ENCODE measurements around the gene NFIB.

NFIB gene

DNA sequence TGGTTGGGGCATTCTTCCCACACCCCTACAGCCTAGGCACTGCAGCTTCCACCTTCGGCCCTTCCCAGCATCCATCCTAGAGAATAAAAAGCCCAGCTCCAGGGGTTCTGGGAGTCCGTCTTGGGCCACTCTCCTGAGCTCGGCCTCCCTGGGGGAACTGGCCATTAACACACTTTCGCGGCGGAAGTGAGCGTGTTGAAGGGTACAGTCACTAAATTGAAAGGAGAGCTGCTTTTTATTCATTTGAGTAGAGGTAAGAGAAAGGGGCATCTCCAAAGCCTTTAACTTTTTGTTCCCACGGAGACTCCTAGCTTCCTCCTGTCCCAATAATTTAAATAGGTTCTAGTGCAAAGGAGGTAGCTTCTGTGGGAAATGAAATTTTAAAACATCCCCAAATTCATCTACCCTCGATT lies 31.0 kb upstream of the NFIB start:
- DNase-seq (ENCODE audit: low read depth): no peak

DNA sequence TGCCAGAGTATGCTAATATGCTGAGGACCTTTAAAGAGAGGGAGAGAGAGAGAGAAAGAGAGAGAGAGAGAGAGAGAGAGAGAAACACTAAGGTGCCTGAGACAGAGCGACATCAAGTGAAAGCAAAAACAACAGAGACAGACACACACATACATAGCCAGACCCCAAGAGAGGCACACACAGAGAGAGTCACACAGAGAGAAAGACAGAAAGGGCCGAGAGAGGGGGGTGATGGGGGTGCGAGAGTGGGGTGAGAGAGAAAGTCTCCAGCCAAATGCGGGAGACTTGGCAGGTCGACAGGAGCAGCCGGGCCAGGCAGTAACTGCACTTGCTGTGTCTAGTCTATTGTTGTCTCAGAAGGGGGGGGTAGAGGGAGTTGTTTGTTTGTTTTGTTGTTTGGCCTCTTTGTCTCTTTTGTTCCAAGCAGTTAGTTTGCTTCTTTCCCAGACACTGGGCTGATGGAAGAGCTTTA lies 30.1 kb upstream of the NFIB start:
- no peak for DNase-seq (ENCODE audit: low read depth)

DNA sequence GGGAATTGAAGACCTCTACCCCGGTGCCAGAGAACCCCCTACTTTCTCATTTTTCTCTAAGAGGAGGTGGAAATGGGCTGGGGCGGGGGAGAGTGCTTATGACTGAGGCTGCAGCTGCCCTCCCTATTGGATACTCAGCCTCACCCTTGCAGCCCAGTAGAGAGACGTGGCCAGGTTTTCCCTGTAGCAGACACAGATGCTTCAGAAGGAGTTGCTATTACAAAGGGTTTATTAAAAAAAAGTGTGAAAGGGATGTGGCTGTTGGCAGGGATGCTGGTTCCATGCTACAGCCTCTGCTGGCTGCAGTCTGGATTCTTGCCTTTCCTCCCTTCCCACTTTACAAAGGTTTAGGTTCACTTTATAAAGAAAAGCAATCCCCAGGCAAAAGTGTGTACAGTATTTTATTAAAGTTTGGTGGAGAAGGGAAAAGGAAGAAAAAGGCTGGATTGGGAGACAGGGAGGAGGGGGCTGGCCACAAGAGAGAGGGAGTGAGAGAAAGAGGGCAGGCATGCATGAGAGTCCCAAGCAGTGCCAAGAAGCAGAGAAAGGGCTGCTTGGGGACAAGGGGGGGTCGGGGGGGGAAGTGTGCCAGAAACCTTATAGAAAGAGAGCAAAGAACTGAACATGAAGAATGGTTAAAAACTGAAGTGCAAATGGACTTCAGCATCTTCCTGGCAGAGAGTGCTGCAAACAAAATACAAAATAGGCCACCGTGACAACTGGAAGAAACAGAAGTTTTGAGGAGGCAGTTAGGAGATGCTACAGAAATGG lies 29.5 kb upstream of the NFIB start:
- no peak for DNase-seq (ENCODE audit: low read depth)

DNA sequence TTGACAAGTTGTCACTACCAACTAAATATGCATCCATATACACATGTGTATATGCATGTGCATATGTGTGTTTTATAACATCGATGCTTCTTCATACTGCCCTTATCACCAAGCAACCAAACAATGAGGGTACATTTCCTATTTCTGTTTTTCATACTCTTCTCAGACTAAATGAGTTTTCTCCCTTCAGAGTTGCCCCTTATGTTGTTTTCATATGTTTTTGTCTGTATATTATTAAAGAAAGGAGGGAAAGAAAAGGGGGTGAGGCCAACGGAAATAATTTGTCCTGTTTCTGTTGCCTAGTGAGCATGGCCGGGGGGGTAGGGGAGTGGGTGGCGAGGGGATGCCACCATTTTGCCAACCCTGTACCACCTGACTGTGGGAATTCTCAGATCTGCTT lies 28.8 kb upstream of the NFIB start:
- no peak for DNase-seq (ENCODE audit: low read depth)

DNA sequence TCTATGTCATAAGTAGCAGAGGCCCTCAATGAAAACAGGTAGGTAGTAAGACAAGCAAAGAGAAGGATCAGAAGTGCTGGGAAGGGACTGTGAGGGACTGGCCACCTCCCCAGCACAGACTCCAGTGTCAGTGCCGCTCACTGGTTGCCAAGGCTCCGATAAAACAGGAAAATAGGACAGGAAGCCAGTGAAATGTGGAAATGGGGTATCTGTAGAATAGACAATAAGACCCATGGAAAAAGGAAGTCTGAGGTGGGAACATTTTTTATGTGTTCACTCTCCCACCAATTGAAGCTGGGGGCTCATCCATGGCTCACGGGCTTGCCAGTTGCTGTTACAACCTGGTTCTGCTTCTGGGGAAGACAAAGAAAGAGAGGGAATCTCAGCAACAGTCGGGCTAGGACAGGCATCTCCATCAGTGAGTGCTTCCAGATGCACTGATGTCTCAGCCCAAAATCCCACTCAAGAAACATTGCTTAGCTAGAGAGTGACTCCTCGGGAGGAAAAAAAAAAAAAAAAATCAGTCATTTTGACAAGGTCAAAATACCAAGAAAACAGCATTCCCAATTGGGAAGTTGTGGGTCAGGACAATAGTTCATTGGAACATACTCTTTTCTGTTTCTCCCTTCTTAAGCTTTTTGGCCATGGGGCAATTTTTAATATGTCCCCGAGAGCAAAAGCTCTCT lies 27.6 kb upstream of the NFIB start:
- DNase-seq (ENCODE audit: low read depth): no peak

DNA sequence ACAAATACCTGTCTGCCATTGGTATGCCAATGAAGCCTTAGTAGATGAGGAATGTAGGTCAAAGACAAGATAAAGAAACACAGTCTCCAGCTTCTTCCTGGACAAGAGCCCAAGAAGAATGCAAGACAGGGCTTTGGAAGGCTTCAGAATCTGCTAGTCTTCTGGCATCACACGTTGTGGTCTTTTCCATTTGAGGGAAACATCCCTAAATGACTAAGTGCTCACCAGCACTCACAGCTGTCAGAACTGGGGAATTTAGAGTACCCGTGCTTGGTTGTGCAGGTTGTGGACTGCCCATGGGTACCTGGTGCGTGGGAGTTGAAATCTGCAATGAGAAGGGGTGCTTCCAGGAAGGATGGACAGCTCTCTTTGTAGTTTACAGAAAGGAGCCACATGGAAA lies 27.1 kb upstream of the NFIB start:
- DNase-seq (ENCODE audit: low read depth): no peak

DNA sequence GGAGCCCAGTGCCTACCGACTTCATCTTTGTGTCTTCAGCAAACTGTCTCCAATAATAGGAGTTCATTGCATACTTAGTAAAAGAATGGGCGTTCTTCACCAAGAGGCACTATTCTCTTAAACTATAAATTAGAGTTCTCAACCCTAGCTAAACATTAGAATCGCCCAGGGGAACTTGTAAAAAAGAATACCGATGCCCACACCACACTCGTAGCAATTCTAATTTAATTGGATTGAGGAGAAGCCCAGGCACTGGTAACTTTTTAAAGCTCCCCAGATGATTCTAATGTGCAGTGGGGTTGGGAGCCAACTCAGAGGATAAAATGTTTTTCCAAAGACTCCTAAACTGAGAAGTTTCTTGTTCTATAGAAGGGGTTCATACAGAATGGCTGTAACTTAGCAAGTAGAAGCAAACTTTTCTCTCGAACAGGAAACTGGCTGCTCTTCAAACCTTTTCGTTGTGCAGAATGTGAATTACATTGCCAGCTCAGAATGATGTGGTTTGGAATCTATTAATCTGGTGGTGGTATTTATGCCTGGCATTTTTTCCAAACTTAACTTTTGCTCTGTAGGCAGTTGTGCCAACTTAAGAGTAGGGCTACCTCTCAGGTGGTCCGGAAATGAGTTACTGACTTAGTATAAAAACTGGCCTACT lies 26.4 kb upstream of the NFIB start:
- no peak for DNase-seq (ENCODE audit: low read depth)

DNA sequence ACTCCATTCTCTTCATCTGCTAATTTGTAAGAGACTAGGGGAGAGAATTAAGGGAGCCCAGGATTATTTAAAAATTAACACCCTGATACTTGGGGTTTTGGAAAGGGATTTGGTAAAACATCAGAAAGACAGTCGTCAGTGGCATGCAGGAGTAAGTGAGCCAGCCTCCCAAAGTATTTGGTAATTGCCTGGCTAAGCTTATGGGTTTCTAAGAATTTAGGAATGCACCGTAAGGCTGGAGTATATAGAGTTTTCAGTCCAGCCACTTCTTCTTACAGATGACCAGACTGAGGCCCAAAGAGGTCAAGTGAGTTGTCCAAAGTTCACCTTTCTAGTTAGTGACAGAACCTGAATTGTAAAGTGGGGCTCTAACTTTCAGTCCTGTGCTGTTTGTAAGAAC lies 25.8 kb upstream of the NFIB start:
- no peak for DNase-seq (ENCODE audit: low read depth)

DNA sequence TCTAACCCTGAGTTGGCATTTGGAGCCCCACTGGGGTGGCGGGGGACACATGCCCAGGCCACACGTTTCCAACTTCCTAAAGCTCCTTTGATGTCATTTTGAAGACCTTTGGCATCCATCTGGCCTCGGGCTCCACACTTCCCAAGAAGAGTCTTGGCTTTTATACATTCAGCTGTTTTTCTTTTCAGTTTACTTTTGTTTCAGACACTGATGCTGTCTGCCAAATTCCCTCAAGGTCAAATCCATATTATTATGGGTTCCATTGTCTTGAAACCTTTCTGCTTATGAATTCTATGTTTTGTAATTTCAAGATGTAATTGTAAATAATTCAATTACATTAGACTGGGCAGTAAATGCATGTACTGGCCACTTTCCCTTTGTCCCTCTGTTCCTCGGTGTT lies 23.7 kb upstream of the NFIB start:
- no peak for DNase-seq (ENCODE audit: low read depth)

DNA sequence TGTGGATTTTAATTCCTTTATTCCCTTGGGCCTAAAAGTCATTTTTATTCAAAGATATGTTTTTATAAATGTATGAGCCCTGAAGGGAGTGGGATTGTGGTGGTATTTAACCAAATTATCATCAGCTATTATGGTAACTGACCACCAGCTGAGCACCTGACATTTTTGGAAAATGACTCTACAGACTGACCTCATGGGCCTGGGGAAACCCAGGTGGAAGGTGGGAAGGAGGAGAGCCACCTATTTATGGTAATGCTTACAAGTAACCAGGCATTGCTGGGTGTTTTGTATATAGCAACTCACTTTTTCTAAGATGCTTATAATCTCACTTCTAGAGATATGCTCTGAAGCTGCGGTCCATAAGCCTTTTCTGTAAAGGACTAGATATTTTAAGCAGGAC lies 22.3 kb upstream of the NFIB start:
- DNase-seq (ENCODE audit: low read depth): no peak

DNA sequence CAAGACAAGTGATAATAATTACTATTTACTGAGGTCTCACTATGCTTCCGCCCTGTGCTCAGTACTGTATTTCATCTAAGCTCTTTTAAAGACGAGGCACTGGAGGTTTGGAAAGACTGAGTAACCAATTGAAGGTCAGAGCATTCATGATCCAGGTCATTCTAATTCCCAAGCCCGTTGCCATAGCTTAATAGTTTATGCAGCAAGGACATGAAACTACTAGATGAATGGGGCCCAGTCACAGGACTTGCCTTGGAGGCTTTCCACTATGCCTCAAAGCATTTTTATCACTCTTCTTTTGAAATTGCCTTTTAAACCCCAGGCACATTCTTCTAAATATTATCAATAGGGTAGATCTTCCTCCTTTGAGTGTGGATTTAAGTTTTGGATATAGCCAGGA lies 17.2 kb upstream of the NFIB start:
- no peak for DNase-seq (ENCODE audit: low read depth)

DNA sequence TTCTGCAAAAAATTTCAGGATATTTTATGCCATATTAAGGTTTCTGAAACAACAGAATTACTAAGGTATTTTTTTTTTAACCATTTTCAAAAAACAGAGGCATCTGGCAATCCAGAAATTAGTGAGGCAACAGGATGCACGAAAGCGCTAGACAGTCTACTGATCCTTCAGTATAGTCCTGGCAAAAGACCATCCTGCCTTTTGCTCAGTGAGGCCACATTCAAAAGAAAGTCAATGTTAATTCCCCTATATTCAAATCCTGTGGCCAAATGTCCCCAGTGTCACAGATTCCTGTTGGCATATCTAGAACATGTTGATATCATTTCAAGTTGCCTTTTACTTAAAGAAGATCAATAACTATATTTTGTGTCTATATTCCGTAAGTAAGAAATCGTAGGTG lies 13.1 kb upstream of the NFIB start:
- DNase-seq (ENCODE audit: low read depth): no peak

DNA sequence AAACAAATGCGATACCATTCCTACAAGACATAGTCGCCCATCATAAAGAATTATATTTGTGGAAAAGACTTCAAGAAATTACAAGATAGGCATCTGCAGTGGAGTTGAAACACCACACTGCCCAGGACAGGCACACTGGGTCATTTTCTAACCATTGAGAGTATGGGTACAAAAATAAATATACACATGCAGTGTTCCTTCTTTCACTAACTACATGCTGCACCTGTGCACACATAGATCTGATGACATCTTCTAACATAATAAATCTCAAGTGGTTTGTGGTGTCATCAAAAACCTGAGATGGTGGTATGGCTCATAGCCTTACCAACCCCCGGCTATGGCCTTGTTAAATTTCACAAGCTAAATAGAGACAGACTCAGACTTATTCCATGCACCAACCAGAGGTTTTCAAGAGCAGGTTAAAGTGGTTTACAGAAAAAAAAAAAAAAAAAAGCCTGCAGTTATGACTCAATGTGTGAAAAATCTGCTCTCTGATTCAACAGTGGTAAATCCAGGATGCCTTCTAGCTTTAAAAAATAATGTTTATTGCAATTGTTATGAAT lies 12.4 kb upstream of the NFIB start:
- DNase-seq (ENCODE audit: low read depth): no peak

DNA sequence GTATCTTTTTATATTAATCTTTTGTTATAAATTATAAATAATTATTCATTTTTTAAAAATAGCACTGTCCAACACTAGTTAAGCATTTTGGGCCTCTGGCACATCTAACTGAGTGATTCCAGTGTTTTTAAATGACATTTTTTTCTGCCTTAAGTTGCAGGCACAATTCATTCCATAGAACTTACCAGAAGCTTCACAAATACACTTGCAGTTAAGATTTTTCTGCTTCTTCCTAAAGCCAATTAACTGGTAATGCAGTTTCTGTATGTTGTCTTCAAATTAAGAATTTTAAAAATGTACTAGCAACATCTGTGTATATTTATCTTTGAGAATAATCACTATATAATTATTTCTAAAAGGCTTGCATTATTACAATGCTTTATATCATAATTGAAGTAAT lies 11.2 kb upstream of the NFIB start:
- DNase-seq (ENCODE audit: low read depth): no peak

DNA sequence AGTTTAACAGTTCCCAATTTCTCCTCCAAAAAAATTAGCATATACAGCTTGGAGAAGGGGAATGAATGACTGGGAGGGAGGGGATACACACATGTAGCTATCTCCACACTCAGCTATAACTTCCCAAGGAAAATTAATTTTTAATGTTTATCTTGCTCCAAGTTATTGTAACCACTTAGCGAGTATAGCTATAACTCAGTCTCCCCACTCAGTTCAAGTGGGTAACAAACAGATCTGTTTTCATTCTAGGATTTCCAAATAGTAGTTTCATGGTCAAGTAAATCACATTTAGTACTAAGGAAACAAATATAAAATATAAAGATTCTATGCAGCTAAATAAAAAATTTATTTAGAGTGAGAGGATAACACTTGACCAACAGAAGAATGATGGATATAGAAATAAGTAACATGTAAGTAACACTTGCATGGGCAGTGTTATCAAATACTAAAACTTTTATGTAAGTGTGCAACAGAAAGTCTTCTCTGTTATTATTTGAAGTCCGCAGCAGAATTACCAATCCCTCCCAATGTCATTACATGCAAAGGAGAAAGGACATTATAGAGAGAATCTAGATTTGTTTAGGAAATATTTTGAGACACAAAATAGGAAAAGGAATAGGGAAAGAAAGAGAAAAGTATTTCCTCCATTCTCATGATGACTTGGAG lies 10.2 kb upstream of the NFIB start:
- no peak for DNase-seq (ENCODE audit: low read depth)

DNA sequence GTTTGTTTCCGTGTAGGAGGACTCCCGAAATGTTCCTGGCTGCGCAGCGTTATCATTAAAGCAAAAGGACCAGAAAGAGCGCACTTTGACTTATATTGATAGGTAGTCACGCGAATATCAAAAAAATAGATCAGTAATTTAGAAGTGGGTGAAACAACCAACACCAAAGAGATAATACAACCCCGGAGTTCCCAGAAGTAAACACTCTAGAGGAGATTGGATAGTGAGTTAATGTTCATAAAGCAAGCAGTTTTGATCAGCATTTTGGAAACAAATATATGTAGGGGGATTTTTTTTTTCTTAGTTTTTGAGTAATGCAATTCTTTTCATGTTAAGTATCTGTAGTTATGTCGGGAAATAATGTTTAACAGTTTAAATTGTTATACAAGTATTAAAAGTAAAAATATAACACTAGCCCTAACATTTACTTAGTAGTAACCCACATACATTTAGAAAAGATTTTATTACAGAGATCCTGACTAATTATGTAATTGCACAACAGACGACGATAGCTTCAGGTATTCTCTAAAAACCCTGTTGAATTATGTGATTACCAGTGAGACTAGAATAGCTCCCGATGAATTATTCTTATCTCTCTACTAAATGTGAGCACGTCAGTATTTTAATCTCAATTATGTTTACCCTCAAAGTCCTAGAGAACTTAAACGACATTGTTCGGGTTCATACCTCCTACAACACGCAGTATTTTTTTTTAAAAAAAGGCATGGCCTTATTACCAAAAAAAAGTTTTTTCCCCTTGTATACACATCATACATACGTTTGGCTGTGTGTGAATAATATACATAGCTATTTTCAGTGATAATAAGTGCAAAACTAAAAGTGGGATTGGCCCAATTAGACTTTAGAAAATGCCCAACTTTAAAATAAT lies 9.4 kb upstream of the NFIB start:
- DNase-seq (ENCODE audit: low read depth): no peak

DNA sequence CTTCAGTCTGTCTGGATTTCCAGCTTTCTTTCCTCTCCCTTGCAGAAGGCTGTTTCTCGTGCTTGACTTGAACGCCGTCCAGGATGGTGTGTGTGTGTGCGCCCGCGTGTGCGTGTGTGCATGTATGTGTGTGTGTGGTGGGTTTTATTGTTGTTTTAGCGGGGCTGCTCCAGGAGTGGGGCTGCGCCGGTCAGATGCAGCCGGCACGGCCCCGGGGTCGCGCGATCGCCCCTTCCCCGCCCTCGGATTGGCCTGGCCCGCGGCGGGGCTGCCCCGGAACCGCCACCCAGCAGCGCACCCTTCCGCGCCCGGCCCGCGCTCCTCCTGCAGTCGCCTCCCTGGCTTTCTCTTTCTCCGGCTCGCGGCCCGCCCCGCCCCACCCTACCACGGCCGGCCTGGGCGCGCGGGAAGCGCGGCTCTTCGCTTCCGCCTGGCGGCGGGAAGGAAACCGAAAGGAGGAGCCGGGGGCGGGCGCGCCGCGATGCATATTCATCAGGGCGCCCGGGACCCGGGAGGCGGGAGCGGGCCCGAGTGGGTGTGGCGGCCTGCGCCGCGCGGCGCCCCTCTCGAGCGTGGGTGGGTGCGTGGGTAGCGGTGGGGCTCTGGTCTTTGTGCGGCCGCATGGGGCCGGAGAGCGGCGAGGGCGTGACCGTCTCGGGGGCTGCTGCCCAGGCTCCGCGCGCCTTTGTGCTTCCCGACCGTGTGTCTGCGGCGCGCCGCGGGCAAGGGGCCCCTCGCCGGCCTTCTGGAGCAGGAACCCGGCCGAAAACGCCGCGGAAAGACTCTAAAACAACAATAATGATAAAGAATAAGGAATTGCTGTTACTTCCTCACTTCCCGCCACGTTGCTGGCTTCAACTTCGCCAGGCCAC lies 8.5 kb upstream of the NFIB start:
- DNase-seq (ENCODE audit: low read depth): peak; percentile 53

DNA sequence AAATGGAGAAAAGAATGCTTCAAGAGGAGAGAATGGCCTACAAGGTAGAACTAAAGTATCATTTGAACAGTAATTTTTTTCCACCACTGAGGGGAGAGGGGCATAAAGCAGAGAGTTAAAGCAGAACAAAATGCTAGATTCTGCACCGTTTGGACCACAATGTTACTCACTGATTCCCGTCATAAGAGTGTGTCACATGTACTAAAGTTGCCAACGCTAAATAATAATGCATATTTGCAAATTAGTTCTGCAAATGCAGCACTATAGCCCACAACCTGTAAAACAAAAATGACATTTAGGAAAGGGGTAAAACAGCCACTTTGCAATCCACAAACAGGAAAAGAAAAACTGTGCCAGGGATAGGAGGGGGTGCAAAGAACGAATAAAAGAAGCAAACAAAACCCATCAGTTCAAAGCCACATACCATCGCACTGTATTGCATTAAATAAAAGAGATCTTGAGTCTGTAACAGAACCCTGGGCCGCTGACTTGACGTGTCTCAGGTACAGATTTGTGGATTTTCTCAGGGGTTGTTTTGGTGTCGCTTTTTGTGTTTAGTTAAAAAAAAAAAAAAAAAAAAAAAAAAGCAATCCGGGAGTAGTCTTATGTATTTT lies 7.7 kb upstream of the NFIB start:
- DNase-seq (ENCODE audit: low read depth): no peak

DNA sequence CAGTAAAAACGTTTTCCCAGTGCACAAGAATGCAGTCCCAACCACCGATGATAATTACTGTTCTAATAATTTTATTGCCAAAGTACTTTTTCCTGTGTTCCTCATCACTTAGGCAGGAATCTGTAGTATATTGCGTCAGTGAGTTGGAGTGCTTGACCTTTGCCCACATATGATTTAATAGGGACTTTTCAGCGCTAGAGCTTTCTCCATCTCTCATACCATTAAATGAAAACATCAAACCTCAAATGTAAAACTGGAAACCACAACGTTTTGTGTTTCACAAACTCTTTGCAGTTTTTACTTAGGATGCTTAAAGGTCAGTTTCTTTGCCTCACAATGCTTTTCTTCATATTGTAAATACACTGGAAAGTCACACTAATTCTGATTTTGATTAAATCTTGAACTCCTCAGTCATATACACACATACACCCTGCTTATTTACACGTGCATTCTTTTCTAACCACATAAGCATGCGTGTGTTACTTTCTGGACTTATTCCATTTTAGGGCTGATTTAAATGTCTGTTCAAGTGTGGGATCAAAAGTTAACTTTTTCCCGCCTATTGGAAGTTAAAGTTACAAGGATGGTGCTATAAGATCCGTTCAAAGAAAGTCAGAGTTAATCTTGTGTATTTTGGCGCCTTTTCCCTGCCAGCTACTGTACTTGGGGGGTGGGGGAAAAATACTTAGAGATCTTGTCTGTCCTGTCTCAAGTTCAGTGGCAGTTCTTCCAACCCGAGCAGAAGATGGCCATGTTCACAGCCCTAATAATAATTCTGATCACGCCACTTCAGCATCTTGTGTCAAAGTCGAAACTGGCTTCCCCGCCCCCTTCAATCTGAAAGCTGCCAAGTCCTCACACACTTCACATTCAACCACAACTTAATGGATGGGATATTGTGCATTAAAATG lies 6.6 kb upstream of the NFIB start:
- no peak for DNase-seq (ENCODE audit: low read depth)

Measured in HS-27A (cell line).